A549 (cell line): ENCODE results near the gene MGLL. TPM values are rescaled to one million over a fixed set of nuclear protein-coding genes. Genes with fewer than 3 reads are reported as not detected.

ENCODE experiments used
- ATAC-seq, 2 experiments: fragments of 200-7000 bp in 1 of 2; fragments of >200 bp in 1 of 2; cut with Nextera tagmentation in 1 of 2; cut with Tn5 transposase in 1 of 2; 3 replicates each; pipeline versions ENCODE4 v1.8.0 to v1.9.1; 2018 to 2020; ENCODE audit warnings: mild to moderate bottlenecking in 1 of 2, moderate library complexity in 1 of 2
- CTCF ChIA-PET: fragments of 300-600 bp; sonication (Branson Sonifier 250); formaldehyde crosslinking; extraction: SDS; loops from one replicate; lab custom pipeline; 2021; ENCODE audit warnings: antibody characterized with exemption, inconsistent platforms; lab: Yijun Ruan, JAX
- POLR2A ChIA-PET: fragments of 350-600 bp; formaldehyde crosslinking; extraction: SDS; loops from one replicate; lab custom pipeline; 2021; ENCODE audit warnings: antibody characterized with exemption, inconsistent platforms; lab: Yijun Ruan, JAX
- DNase-seq, 2 experiments: peaks; one replicate each; pipeline versions ENCODE4 v3.0.0 to v3.0.0-alpha.2; 2011 to 2016; ENCODE audit warnings: low read depth in 1 of 2, low spot score in 1 of 2
- FAIRE-seq: peaks from 2 replicates; lab custom pipeline; 2011; peaks lifted over from hg19 to GRCh38; lab: Jason Lieb, UNC
- H3K27ac ChIP-seq, 2 experiments: fragments of >200 bp; sonication (Bioruptor Twin); formaldehyde crosslinking; 3 replicates each; pipeline ENCODE4 v1.5.1; 2016 to 2017
- H3K4me1 ChIP-seq: fragments of >200 bp; sonication (Bioruptor Twin); formaldehyde crosslinking; 3 replicates; pipeline ENCODE4 v1.6.1; 2016
- H3K4me2 ChIP-seq: fragments of >200 bp; sonication (Bioruptor Twin); formaldehyde crosslinking; 3 replicates; pipeline ENCODE4 v1.6.1; 2016
- H3K4me3 ChIP-seq: fragments of >200 bp; sonication (Bioruptor Twin); formaldehyde crosslinking; 3 replicates; pipeline ENCODE4 v1.5.1; 2016
- H3K9me3 ChIP-seq: fragments of >200 bp; sonication (Bioruptor Twin); formaldehyde crosslinking; 3 replicates; pipeline ENCODE4 v1.6.1; 2016
- ATOH8 ChIP-seq: fragments of 250-450 bp; sonication (Bioruptor Pico); IDR thresholded peaks from 2 replicates; pipeline ENCODE4 v1.5.0; 2020; ENCODE audit warnings: low read depth, mild to moderate bottlenecking, moderate library complexity
- BCL3 ChIP-seq: fragments of >200 bp; sonication (Bioruptor Twin); formaldehyde crosslinking; IDR thresholded peaks from 3 replicates; pipeline ENCODE4 v1.6.1; 2016
- CEBPB ChIP-seq, 2 experiments: fragments of >200 bp in 1 of 2; sonication (Bioruptor Twin) in 1 of 2; formaldehyde crosslinking in 1 of 2; IDR thresholded peaks; 2 replicates each; pipeline ENCODE4 v1.6.1; 2012 to 2016
- EHMT2 ChIP-seq: fragments of 200-600 bp; sonication (generic); IDR thresholded peaks from 2 replicates; pipeline ENCODE4 v1.6.1; 2016; ENCODE audit warnings: antibody characterized with exemption, low read depth, mild to moderate bottlenecking, moderate library complexity
- EP300 ChIP-seq, 2 experiments: fragments of >200 bp; sonication (Bioruptor Twin); formaldehyde crosslinking; IDR thresholded peaks; 2 replicates in 1 of 2; 3 replicates in 1 of 2; pipeline ENCODE4 v1.6.1; 2016 to 2017
- ESRRA ChIP-seq: fragments of 150-350 bp; IDR thresholded peaks from 2 replicates; pipeline ENCODE4 v1.6.1; 2014; ENCODE audit warnings: mild to moderate bottlenecking, low read length, borderline replicate concordance
- FOSB ChIP-seq: fragments of 250-450 bp; sonication (Bioruptor Pico); IDR thresholded peaks from 2 replicates; pipeline ENCODE4 v1.5.0; 2020; ENCODE audit warnings: mild to moderate bottlenecking, moderate library complexity
- FOXS1 ChIP-seq: fragments of 250-450 bp; sonication (Bioruptor Pico); IDR thresholded peaks from 2 replicates; pipeline ENCODE4 v1.5.0; 2020; ENCODE audit warnings: mild to moderate bottlenecking, moderate library complexity
- GATA3 ChIP-seq: IDR thresholded peaks from 2 replicates; pipeline ENCODE4 v1.6.1; 2012; ENCODE audit warnings: borderline replicate concordance
- HDAC2 ChIP-seq: fragments of 200-600 bp; sonication (generic); IDR thresholded peaks from 2 replicates; pipeline ENCODE4 v1.6.1; 2016
- HEYL ChIP-seq: fragments of 250-450 bp; sonication (Bioruptor Pico); IDR thresholded peaks from 2 replicates; pipeline ENCODE4 v1.8.0; 2021; ENCODE audit warnings: mild to moderate bottlenecking, moderate library complexity
- JUNB ChIP-seq: fragments of >200 bp; sonication (Bioruptor Twin); formaldehyde crosslinking; IDR thresholded peaks from 2 replicates; pipeline ENCODE4 v1.6.1; 2016
- KDM1A ChIP-seq: fragments of 200-600 bp; sonication (generic); IDR thresholded peaks from 2 replicates; pipeline ENCODE4 v1.6.1; 2016; ENCODE audit warnings: low read depth, mild to moderate bottlenecking
- KDM5A ChIP-seq: fragments of 200-600 bp; sonication (generic); IDR thresholded peaks from 2 replicates; pipeline ENCODE4 v1.6.1; 2016; ENCODE audit warnings: antibody characterized with exemption, mild to moderate bottlenecking
- MAFK ChIP-seq: fragments of 450-650 bp; IDR thresholded peaks from 2 replicates; pipeline ENCODE4 v1.6.1; 2014; ENCODE audit not compliant: partially characterized antibody
- MYC ChIP-seq: IDR thresholded peaks from 2 replicates; pipeline ENCODE4 v1.6.1; 2012; ENCODE audit warnings: mild to moderate bottlenecking, inconsistent platforms, low read length, improper control_type of control experiment, borderline replicate concordance
- NR3C1 ChIP-seq: fragments of >200 bp; sonication (Bioruptor Twin); formaldehyde crosslinking; IDR thresholded peaks from 3 replicates; pipeline ENCODE4 v1.6.1; 2017
- PHF8 ChIP-seq: fragments of 200-600 bp; sonication (generic); IDR thresholded peaks from 2 replicates; pipeline ENCODE4 v1.6.1; 2016; ENCODE audit warnings: low read depth, mild to moderate bottlenecking, antibody characterized with exemption, moderate library complexity, borderline replicate concordance
- POLR2A ChIP-seq: IDR thresholded peaks from 2 replicates; pipeline ENCODE4 v1.6.1; 2012; ENCODE audit warnings: mild to moderate bottlenecking, low read length
- RARB ChIP-seq: fragments of 250-450 bp; sonication (Bioruptor Pico); IDR thresholded peaks from 2 replicates; pipeline ENCODE4 v1.8.0; 2021; ENCODE audit warnings: mild to moderate bottlenecking, moderate library complexity
- REST ChIP-seq: fragments of 200-600 bp; sonication (generic); IDR thresholded peaks from 2 replicates; pipeline ENCODE4 v1.6.1; 2016; ENCODE audit warnings: antibody characterized with exemption, mild to moderate bottlenecking, moderate library complexity
- RNF2 ChIP-seq: fragments of 200-600 bp; sonication (generic); IDR thresholded peaks from 2 replicates; pipeline ENCODE4 v1.6.1; 2016; ENCODE audit warnings: low read depth, mild to moderate bottlenecking, antibody characterized with exemption, moderate library complexity, borderline replicate concordance
- SMC3 ChIP-seq: fragments of >200 bp; sonication (Bioruptor Twin); formaldehyde crosslinking; IDR thresholded peaks from 3 replicates; pipeline ENCODE4 v1.6.1; 2018; ENCODE audit warnings: inconsistent platforms
- SREBF2 ChIP-seq: fragments of 450-650 bp; IDR thresholded peaks from 2 replicates; pipeline ENCODE4 v1.6.1; 2014; ENCODE audit warnings: mild to moderate bottlenecking, moderate library complexity
- TFCP2L1 ChIP-seq: fragments of 250-450 bp; sonication (Bioruptor Pico); IDR thresholded peaks from 2 replicates; pipeline ENCODE4 v1.5.0; 2021; ENCODE audit warnings: mild to moderate bottlenecking
- ZFP36 ChIP-seq: fragments of 450-650 bp; IDR thresholded peaks from 2 replicates; pipeline ENCODE4 v1.6.1; 2014; ENCODE audit warnings: borderline replicate concordance; ENCODE audit not compliant: partially characterized antibody
- ZSCAN20 ChIP-seq: fragments of 250-450 bp; sonication (Bioruptor Pico); IDR thresholded peaks from 2 replicates; pipeline ENCODE4 v1.8.0; 2022; ENCODE audit warnings: mild to moderate bottlenecking, moderate library complexity
- WGBS: methylation state at CpG from one replicate; pipeline ENCODE4 v1.1.6; 2017; ENCODE audit errors: missing lambda C conversion rate; 5-methylcytosine and 5-hydroxymethylcytosine counted together
- polyA plus RNA-seq, 4 experiments: library from polyadenylated mRNA; depleted of rRNA in 3 of 4; stranded (reverse); fragments of >200 nt; fragmentation: RNase III in 1 of 4; extraction: RNeasy Plus Mini Kit Qiagen cat#74134 plus additional on column Dnase treatment in 1 of 4; gene quantifications; 2 replicates in 3 of 4; 3 replicates in 1 of 4; pipeline ENCODE4 v1.2.3, GENCODE V29; 2011 to 2017
- TF ChIP-seq, protein P1 (sequence below): IDR thresholded peaks from 2 replicates; pipeline ENCODE4 v1.6.1; 2012; ENCODE audit warnings: low read depth, borderline replicate concordance
- TF ChIP-seq, protein P2 (sequence below): IDR thresholded peaks from 2 replicates; pipeline ENCODE4 v1.6.1; 2012

MGLL gene
- polyA plus RNA-seq, 2 of the 4 experiments (the other 2 are of a cell fraction) = 38.5 to 41.5 TPM

DNA sequence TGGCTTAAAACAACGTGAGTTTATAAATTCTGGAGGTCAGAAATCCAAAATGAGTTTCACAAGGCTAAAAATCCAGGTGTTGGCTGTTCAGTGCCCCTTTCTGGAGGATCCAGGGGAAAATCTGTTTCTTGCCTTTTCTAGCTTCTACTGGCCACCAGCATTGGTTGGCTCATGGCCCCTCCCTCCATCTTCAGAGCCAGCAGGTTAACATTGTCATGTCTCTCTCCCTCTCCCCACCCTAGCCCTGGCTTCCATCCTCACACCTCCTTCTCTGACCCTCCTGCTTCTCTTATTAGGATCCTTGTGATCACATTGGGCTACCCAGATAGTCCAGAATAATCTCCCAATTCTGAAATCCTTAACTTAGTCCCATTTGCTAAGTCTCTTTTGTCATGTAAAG is 32.9 kb upstream of the MGLL start (continued):
- TF ChIP-seq FOSB (CRISPR knock-in tag) (no peak), RNF2 (no peak), PHF8 (no peak), EP300 (IDR thresholded peaks at IDR 0.05) (no peak), SMC3 (no peak), ZSCAN20 (CRISPR knock-in tag) (no peak)

DNA sequence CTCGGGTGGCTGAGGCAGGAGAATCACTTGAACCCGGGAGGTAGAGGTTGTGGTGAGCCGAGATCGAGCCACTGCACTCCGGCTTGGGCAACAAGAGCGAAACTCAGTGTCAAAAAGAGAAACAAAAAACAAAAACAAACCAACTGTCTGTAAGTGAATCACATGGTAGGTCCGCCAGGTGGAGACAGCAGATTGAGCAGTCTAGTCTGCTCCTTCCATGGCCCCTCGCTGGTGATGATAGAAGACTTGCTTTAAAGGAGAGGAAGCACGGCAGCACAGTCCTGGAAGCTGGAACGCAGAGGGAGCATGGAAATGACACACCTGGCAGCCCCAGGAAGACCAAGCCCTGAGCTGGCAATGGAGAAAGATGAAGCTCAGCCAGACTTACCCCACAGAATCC is 31.4 kb upstream of the MGLL start:
- no peak for DNase-seq
- FAIRE-seq = no peak

GRCh38 chr3:127851899-127852298 is 29.6 kb upstream of the MGLL start:
- Histone ChIP-seq H3K27ac (no peak overlapping the region), H3K4me1 (no peaks in the 10 kb centered on the region), H3K4me3 (no peak overlapping the region), H3K9me3 (no peaks in the 10 kb centered on the region), H3K4me2 (no peak overlapping the region)
- ATAC-seq (no peak), FAIRE-seq (no peak), DNase-seq (no peak)
- POLR2A ChIA-PET = no interaction called here
- CTCF ChIA-PET = no interaction called here
- WGBS = 81% methylated on average over 9 of the region's 9 CpGs
- TF ChIP-seq CEBPB (IDR thresholded peaks at IDR 0.05) (no peak), KDM1A (no peak), SREBF2 (no peak), ZFP36 (no peak)

More for the DNA sequence above, 31.4 kb upstream of the MGLL start:
- no peak overlapping the region for H3K27ac ChIP-seq
- no peaks in the 10 kb centered on the region for H3K4me1 ChIP-seq
- WGBS = 79% methylated on average over 10 of the region's 10 CpGs
- H3K4me2 ChIP-seq = no peak overlapping the region
- POLR2A ChIA-PET = no interaction called here
- no peak for ATAC-seq
- H3K4me3 ChIP-seq = no peak overlapping the region
- H3K9me3 ChIP-seq = no peaks in the 10 kb centered on the region
- CTCF ChIA-PET = interaction anchor here (1.0 kb wide), 1 partner anchor 106 kb away, joined by 4 read pairs; no protein-coding TSS in a partner anchor
- TF ChIP-seq MYC (no peak), JUNB (no peak), FOXS1 (CRISPR knock-in tag) (no peak), HDAC2 (no peak), NR3C1 (no peak), ZSCAN20 (CRISPR knock-in tag) (no peak), BCL3 (no peak)

DNA sequence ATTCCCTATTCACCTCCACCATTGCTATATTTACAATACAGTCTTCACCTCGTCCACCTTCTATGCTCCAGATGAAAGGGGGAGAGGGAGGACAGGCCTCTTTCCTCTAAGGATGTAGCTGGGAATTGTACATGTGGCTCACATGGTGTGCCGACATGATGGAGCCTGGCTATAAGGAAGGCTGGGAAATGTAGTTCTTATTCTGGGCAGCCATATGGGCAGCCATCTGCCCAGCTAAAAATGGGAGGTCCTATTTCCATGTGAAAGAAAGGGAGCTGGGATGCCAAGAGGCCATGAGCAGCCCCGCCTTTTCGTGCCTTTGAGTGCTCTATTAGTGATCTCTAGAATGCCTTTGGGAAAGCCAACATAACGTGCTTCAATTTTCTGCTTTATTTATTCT is 27.1 kb upstream of the MGLL start:
- Histone ChIP-seq H3K4me3 (no peak overlapping the region), H3K27ac (no peak overlapping the region), H3K4me2 (no peak overlapping the region), H3K4me1 (no peaks in the 10 kb centered on the region), H3K9me3 (no peaks in the 10 kb centered on the region)
- CTCF ChIA-PET = no interaction called here
- 87% methylated on average over 5 of the region's 5 CpGs for WGBS
- TF ChIP-seq ATOH8 (CRISPR knock-in tag) (no peak), MAFK (no peak), PHF8 (no peak), MYC (no peak), RARB (CRISPR knock-in tag) (no peak), REST (no peak), GATA3 (no peak), ESRRA (no peak), EP300 (IDR thresholded peaks at IDR 0.05) (no peak), KDM5A (no peak), EHMT2 (no peak), HEYL (no peak), POLR2A (no peak), TFCP2L1 (CRISPR knock-in tag) (no peak)
- TF ChIP-seq, protein P1, sequence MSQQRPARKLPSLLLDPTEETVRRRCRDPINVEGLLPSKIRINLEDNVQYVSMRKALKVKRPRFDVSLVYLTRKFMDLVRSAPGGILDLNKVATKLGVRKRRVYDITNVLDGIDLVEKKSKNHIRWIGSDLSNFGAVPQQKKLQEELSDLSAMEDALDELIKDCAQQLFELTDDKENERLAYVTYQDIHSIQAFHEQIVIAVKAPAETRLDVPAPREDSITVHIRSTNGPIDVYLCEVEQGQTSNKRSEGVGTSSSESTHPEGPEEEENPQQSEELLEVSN = no peak
- TF ChIP-seq, protein P2, sequence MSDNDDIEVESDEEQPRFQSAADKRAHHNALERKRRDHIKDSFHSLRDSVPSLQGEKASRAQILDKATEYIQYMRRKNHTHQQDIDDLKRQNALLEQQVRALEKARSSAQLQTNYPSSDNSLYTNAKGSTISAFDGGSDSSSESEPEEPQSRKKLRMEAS = no peak
- ATAC-seq = no peak
- POLR2A ChIA-PET = no interaction called here
- FAIRE-seq = no peak
- no peak for DNase-seq
